Activated T-cell treated with anti-CD3 and anti-CD28 coated beads for 48 hours (primary cell): Measurements from ENCODE around the gene PAX6.

Experiments used
- DNase-seq: peaks from one replicate; pipeline ENCODE4 v3.0.0-alpha.2; 2020; ENCODE audit warnings: low read depth

PAX6 gene

GRCh38 chr11:31822175-31822926 is 11.2 kb upstream of the PAX6 start:
- no peak for DNase-seq

GRCh38 chr11:31821766-31822165 is 10.6 kb upstream of the PAX6 start:
- no peak for DNase-seq

GRCh38 chr11:31821235-31821764 is 10.2 kb upstream of the PAX6 start:
- no peak for DNase-seq

- no peak for DNase-seq
Measured at GRCh38 chr11:31820438-31820818, 9.3 kb upstream of the PAX6 start.

GRCh38 chr11:31819621-31820437 is 8.7 kb upstream of the PAX6 start:
- no peak for DNase-seq

GRCh38 chr11:31818874-31819331 is 7.8 kb upstream of the PAX6 start:
- DNase-seq: no peak

GRCh38 chr11:31818425-31818755 is 7.3 kb upstream of the PAX6 start:
- DNase-seq: no peak

- no peak for DNase-seq
Measured at GRCh38 chr11:31817621-31818424, 6.7 kb upstream of the PAX6 start.

GRCh38 chr11:31817054-31817620 is 6.0 kb upstream of the PAX6 start:
- no peak for DNase-seq

- no peak for DNase-seq
Measured at GRCh38 chr11:31816468-31817053, 5.4 kb upstream of the PAX6 start.

- DNase-seq: no peak
Measured at GRCh38 chr11:31815711-31816467, 4.8 kb upstream of the PAX6 start.

GRCh38 chr11:31814176-31814868 is 3.2 kb upstream of the PAX6 start:
- no peak for DNase-seq

- DNase-seq: no peak
Measured at GRCh38 chr11:31813391-31814175, 2.5 kb upstream of the PAX6 start.

GRCh38 chr11:31812383-31813381 is 1.6 kb upstream of the PAX6 start:
- no peak for DNase-seq

- DNase-seq: no peak
Measured at GRCh38 chr11:31809857-31810778, 1.0 kb downstream of the PAX6 start.

- DNase-seq: no peak
Measured at GRCh38 chr11:31809541-31809856, 1.6 kb downstream of the PAX6 start.
